ENCODE data around the gene CDON. TPM values are rescaled to one million over a fixed set of nuclear protein-coding genes. Genes with fewer than 3 reads are reported as not detected.
A peak's percentile ranks its signal among the peaks of the same experiment; 100 is the strongest.

Gene CDON
- total and polyA plus RNA-seq, 4 donors: 1.5 to 25.6 (median 9.9) TPM

DNA sequence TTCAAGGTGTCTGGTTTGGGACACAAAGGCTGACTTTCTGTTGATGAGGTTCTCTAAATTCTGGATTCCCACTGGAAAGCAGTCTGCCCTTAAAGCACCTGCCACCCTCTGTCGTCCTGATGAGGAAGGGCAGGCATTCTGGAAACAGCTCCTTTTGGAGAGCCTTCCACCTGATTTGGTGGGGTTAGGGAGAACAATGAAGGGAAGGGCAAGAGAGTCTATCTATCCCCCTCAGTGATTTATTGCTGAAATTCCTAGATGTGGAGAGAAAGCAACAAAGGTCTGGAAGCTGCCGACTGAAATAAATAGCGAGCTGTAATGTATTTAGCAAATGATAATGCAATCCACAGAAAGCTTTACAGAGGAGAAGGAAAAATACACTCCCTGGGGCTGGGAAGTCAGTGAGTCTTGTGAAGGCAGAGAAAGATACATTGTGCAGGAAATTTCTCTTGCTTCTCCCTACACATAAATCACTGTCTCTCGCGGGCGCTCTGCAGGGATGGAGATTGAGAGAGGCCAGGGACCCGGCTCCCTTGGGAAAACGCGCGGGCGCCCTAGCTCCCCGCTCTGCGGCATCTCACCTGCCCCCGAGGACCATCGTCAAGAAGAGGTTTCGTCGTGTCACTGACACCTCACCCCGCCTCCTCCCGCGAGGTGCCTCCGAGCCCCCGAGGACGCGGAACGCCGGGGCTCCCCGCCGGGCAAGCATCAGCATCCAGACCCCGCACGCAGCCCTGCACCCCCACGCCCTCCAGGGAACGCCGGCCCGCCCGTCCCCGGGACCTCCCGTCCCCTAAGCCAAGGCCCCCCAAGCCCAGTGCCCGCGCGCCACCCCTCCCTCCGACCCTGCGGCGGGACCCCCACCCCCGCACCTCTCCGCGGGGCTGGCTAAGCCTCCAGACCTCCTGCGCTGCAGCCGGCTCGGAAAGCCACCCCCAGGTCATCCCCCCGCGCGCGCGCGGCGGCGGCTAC is 673 bp downstream of the CDON start:
- DNase-seq (peak in 2 of 3 donors; percentile 35 to 38), ATAC-seq (ENCODE audit: insufficient read depth, low FRiP score) (no peak)
- Histone ChIP-seq H3K27ac (ENCODE audit: low read depth in 1 of 2, low read length in 1 of 2) (peak overlapping the region in 1 of 2 donors; percentile 31), H3K27me3 (ENCODE audit: control insufficient read depth in 3 of 3, insufficient read depth in 3 of 3, low read length in 2 of 3) (peaks cover 0 to 29% (median 18%) of the 10 kb centered on the region in 3 donors), H3K4me3 (peak overlapping the region; percentile 33), H3K36me3 (ENCODE audit: control insufficient read depth in 4 of 4, insufficient read depth in 4 of 4, low read length in 4 of 4) (no peaks in the 10 kb centered on the region), H3K9ac (ENCODE audit: insufficient read depth in 1 of 2, low read length in 2 of 2) (no peak overlapping the region), H3K9me3 (ENCODE audit: control insufficient read depth in 4 of 4, insufficient read depth in 3 of 4, low read length in 3 of 4) (no peaks in the 10 kb centered on the region), H3K4me1 (ENCODE audit: control insufficient read depth in 5 of 5, insufficient read depth in 5 of 5, low read length in 5 of 5) (peaks cover 0 to 8% (median 7%) of the 10 kb centered on the region in 5 donors)
- TF ChIP-seq, protein P1, sequence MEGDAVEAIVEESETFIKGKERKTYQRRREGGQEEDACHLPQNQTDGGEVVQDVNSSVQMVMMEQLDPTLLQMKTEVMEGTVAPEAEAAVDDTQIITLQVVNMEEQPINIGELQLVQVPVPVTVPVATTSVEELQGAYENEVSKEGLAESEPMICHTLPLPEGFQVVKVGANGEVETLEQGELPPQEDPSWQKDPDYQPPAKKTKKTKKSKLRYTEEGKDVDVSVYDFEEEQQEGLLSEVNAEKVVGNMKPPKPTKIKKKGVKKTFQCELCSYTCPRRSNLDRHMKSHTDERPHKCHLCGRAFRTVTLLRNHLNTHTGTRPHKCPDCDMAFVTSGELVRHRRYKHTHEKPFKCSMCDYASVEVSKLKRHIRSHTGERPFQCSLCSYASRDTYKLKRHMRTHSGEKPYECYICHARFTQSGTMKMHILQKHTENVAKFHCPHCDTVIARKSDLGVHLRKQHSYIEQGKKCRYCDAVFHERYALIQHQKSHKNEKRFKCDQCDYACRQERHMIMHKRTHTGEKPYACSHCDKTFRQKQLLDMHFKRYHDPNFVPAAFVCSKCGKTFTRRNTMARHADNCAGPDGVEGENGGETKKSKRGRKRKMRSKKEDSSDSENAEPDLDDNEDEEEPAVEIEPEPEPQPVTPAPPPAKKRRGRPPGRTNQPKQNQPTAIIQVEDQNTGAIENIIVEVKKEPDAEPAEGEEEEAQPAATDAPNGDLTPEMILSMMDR (IDR thresholded peaks at IDR 0.05; ENCODE audit: control extremely low read depth, extremely low read depth): no peak
- 1% methylated on average over 42 to 57 of the region's 57 CpGs for WGBS, 2 donors

DNA sequence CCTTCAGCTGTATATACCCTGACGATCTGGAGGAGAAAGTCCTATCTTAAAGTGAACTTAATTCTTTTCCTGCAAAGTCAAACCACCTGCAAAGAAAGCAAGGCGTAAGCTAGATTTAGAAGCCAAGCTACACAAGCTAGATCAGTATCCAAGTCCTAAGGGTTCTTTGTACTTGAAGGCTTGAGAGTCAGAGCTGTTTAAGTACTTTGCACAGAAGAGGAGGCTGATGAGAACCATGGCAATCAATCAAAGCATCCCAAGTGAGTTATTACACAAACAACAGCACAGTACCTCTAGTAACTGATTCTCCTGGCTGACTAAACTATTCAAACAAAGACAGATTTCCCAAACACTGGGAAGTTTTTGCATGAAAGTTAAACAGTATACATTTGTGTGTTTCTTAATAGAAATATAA is 1.9 kb downstream of the CDON start:
- 39 to 57% methylated on average over 2 of the region's 2 CpGs for WGBS, 2 donors
- H3K36me3 ChIP-seq (ENCODE audit: control insufficient read depth in 4 of 4, insufficient read depth in 4 of 4, low read length in 4 of 4): no peaks in the 10 kb centered on the region
- DNase-seq: peak in 1 of 3 donors; percentile 20
- peaks cover 0 to 29% (median 21%) of the 10 kb centered on the region in 3 donors for H3K27me3 ChIP-seq (ENCODE audit: control insufficient read depth in 3 of 3, insufficient read depth in 3 of 3, low read length in 2 of 3)
- H3K9ac ChIP-seq (ENCODE audit: insufficient read depth in 1 of 2, low read length in 2 of 2): no peak overlapping the region
- peaks cover 0 to 8% (median 7%) of the 10 kb centered on the region in 5 donors for H3K4me1 ChIP-seq (ENCODE audit: control insufficient read depth in 5 of 5, insufficient read depth in 5 of 5, low read length in 5 of 5)
- no peak overlapping the region for H3K27ac ChIP-seq (ENCODE audit: low read depth in 1 of 2, low read length in 1 of 2)
- no peaks in the 10 kb centered on the region for H3K9me3 ChIP-seq (ENCODE audit: control insufficient read depth in 4 of 4, insufficient read depth in 3 of 4, low read length in 3 of 4)
- ATAC-seq (ENCODE audit: insufficient read depth, low FRiP score): no peak
- no peak overlapping the region for H3K4me3 ChIP-seq
- TF ChIP-seq, protein P1 (IDR thresholded peaks at IDR 0.05; ENCODE audit: control extremely low read depth, extremely low read depth): no peak

DNA sequence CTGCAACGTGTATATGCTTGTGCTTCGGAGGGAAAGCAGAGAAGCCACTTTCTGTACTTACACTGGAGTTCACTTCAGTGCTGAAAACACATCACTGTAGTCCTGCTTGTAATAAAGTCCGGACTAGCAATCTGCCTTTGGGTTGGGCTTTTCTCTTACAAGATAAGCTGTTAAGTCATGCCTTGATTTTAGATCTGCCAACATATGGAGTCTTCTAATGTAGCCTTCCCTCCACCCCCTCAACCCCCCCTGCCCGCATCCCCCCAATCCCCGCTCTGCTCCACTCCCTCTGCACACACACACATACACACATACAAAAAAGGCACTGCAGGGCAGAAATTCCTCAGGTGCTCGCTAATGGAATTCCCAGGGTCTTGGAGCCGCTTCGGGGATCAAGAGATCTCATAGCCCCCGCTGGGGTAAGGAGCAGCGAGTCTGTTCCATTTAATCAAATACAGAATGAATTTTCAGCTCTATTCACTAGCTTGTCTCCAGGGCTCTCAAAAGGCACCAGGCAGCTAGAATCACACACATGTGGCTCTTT is 3.4 kb downstream of the CDON start:
- ATAC-seq (ENCODE audit: insufficient read depth, low FRiP score) (no peak), DNase-seq (peak; percentile 18 to 31 (median 29))
- no peak overlapping the region for H3K4me3 ChIP-seq
- TF ChIP-seq, protein P1 (IDR thresholded peaks at IDR 0.05; ENCODE audit: control extremely low read depth, extremely low read depth): no peak
- peaks cover 0 to 8% (median 7%) of the 10 kb centered on the region in 5 donors for H3K4me1 ChIP-seq (ENCODE audit: control insufficient read depth in 5 of 5, insufficient read depth in 5 of 5, low read length in 5 of 5)
- no peak overlapping the region for H3K9ac ChIP-seq (ENCODE audit: insufficient read depth in 1 of 2, low read length in 2 of 2)
- H3K27ac ChIP-seq (ENCODE audit: low read depth in 1 of 2, low read length in 1 of 2): no peak overlapping the region
- 52 to 55% methylated on average over 10 of the region's 10 CpGs for WGBS, 2 donors
- H3K36me3 ChIP-seq (ENCODE audit: control insufficient read depth in 4 of 4, insufficient read depth in 4 of 4, low read length in 4 of 4): no peaks in the 10 kb centered on the region
- H3K27me3 ChIP-seq (ENCODE audit: control insufficient read depth in 3 of 3, insufficient read depth in 3 of 3, low read length in 2 of 3): peaks cover 0 to 29% (median 21%) of the 10 kb centered on the region in 3 donors
- no peaks in the 10 kb centered on the region for H3K9me3 ChIP-seq (ENCODE audit: control insufficient read depth in 4 of 4, insufficient read depth in 3 of 4, low read length in 3 of 4)

Data from lung (tissue), 12 donors.